GM12878 (cell line): ENCODE measurements around the gene PPP1R1C. TPM values are rescaled to one million over a fixed set of nuclear protein-coding genes. Genes with fewer than 3 reads are reported as not detected.

Experiments
- ATF7 ChIP-seq: fragments of 450-650 bp; IDR thresholded peaks from 2 replicates; pipeline ENCODE4 v1.6.1; 2016; ENCODE audit warnings: low read depth, mild to moderate bottlenecking
- BACH1 ChIP-seq: fragments of 450-650 bp; IDR thresholded peaks from 2 replicates; pipeline ENCODE4 v1.6.1; 2017; ENCODE audit warnings: mild to moderate bottlenecking, borderline replicate concordance
- EED ChIP-seq: sonication (generic); IDR thresholded peaks from 2 replicates; pipeline ENCODE4 v1.6.1; 2016; ENCODE audit warnings: antibody characterized with exemption, low read depth
- EGR1 ChIP-seq, 2 experiments: IDR thresholded peaks; 1 replicate in 1 of 2; 2 replicates in 1 of 2; pipeline ENCODE4 v1.6.1; 2011 to 2012; ENCODE audit warnings: low read depth in 2 of 2, low read length in 2 of 2, borderline replicate concordance in 1 of 2, mild to moderate bottlenecking in 1 of 2, moderate library complexity in 1 of 2
- FOS ChIP-seq: IDR thresholded peaks from 3 replicates; pipeline ENCODE4 v1.6.1; 2011; ENCODE audit warnings: borderline replicate concordance; ENCODE audit not compliant: insufficient read length; ENCODE audit errors: extremely low read depth
- JUND ChIP-seq: IDR thresholded peaks from 2 replicates; pipeline ENCODE4 v1.6.1; 2012; ENCODE audit warnings: low read depth, mild to moderate bottlenecking, low read length, improper control_type of control experiment, moderate library complexity
- LARP7 ChIP-seq: fragments of 450-650 bp; IDR thresholded peaks from 2 replicates; pipeline ENCODE4 v1.6.1; 2017; ENCODE audit warnings: mild to moderate bottlenecking
- MYC ChIP-seq: IDR thresholded peaks from 2 replicates; pipeline ENCODE4 v1.6.1; 2011; ENCODE audit warnings: mild to moderate bottlenecking, low read length, moderate library complexity, inconsistent platforms; ENCODE audit not compliant: insufficient read depth, insufficient replicate concordance, insufficient read length, severe bottlenecking
- NR2C1 ChIP-seq: fragments of 450-650 bp; IDR thresholded peaks from 2 replicates; pipeline ENCODE4 v1.6.1; 2017; ENCODE audit warnings: antibody characterized with exemption, mild to moderate bottlenecking, moderate library complexity
- PAX8 ChIP-seq: fragments of 450-650 bp; IDR thresholded peaks from 2 replicates; pipeline ENCODE4 v1.6.1; 2017; ENCODE audit warnings: mild to moderate bottlenecking, moderate library complexity
- RFX5 ChIP-seq: IDR thresholded peaks from 2 replicates; pipeline ENCODE4 v1.6.1; 2011; ENCODE audit warnings: low read depth, low read length, improper control_type of control experiment
- SMARCA5 ChIP-seq: fragments of 450-650 bp; IDR thresholded peaks from 2 replicates; pipeline ENCODE4 v1.6.1; 2017; ENCODE audit warnings: mild to moderate bottlenecking
- SMC3 ChIP-seq: IDR thresholded peaks from 2 replicates; pipeline ENCODE4 v1.6.1; 2011; ENCODE audit warnings: low read length, improper control_type of control experiment, borderline replicate concordance
- SREBF1 ChIP-seq: IDR thresholded peaks from 2 replicates; pipeline ENCODE4 v1.6.1; 2012; ENCODE audit warnings: mild to moderate bottlenecking, low read length
- YBX1 ChIP-seq: fragments of 450-650 bp; IDR thresholded peaks from 2 replicates; pipeline ENCODE4 v1.6.1; 2016; ENCODE audit warnings: antibody characterized with exemption
- ZNF622 ChIP-seq: fragments of 450-650 bp; IDR thresholded peaks from 2 replicates; pipeline ENCODE4 v1.6.1; 2017; ENCODE audit warnings: mild to moderate bottlenecking, inconsistent platforms
- polyA plus RNA-seq, 11 experiments: library from polyadenylated mRNA; depleted of rRNA in 4 of 11; unstranded in 6 of 11; stranded (reverse) in 5 of 11; fragments of >200 nt; fragmentation: Nextera tagmentation in 4 of 11; fragmentation: Illumina TruSeq in 1 of 11; extraction: Ambion mirVana in 4 of 11; extraction: Trizol in 1 of 11; gene quantifications; 1 replicate in 1 of 11; 2 replicates in 10 of 11; pipeline versions ENCODE4 v1.2.1 to v1.2.3, GENCODE V29; 2011 to 2016; ENCODE audit warnings: inconsistent platforms in 2 of 11, missing spikeins in 2 of 11, low read depth in 1 of 11
- total RNA-seq, 4 experiments: library from RNA; depleted of rRNA in 3 of 4; stranded (reverse); fragments of >200 nt in 3 of 4; fragmentation: Illumina TruSeq in 1 of 4; extraction: Trizol in 1 of 4; gene quantifications; 2 replicates each; pipeline versions ENCODE4 v1.2.1 to v1.2.3, GENCODE V29; 2013 to 2021
- TF ChIP-seq, protein P1 (sequence below), 3 experiments: IDR thresholded peaks in 2 of 3; conservative IDR thresholded peaks in 1 of 3; 2 replicates each; pipeline ENCODE4 v1.5.1; 2011; ENCODE audit warnings: low read depth in 3 of 3, low read length in 3 of 3, mild to moderate bottlenecking in 3 of 3, control low read depth in 2 of 3, moderate library complexity in 2 of 3, inconsistent platforms in 1 of 3, mixed read lengths in 1 of 3; ENCODE audit not compliant: control insufficient read depth in 2 of 3, insufficient read depth in 1 of 3; ENCODE audit errors: extremely low read depth in 1 of 3
- TF ChIP-seq, protein P2 (sequence below): IDR thresholded peaks from 2 replicates; pipeline ENCODE4 v1.6.1; 2011; ENCODE audit warnings: borderline replicate concordance, low read depth, mild to moderate bottlenecking, moderate library complexity, low read length; ENCODE audit not compliant: insufficient read depth, poor library complexity, severe bottlenecking
- TF ChIP-seq, protein P3 (sequence below): IDR thresholded peaks from 2 replicates; pipeline ENCODE4 v1.6.1; 2011; ENCODE audit warnings: low read depth, mild to moderate bottlenecking, low read length, moderate library complexity, borderline replicate concordance; ENCODE audit errors: extremely low read depth
- TF ChIP-seq, protein P4 (sequence below): fragments of 450-650 bp; formaldehyde crosslinking; IDR thresholded peaks from 2 replicates; pipeline ENCODE4 v1.4.0; 2020; ENCODE audit warnings: mild to moderate bottlenecking, moderate library complexity
- TF ChIP-seq, protein P5 (sequence below): fragments of 450-650 bp; IDR thresholded peaks from 2 replicates; pipeline ENCODE4 v1.6.1; 2016; ENCODE audit warnings: mild to moderate bottlenecking

Gene PPP1R1C
- total and polyA plus RNA-seq, 10 of the 15 experiments (the other 5 are each of a cell fraction or from before 2014, with no cell fraction given) = 0.11 TPM; not detected in 9

DNA sequence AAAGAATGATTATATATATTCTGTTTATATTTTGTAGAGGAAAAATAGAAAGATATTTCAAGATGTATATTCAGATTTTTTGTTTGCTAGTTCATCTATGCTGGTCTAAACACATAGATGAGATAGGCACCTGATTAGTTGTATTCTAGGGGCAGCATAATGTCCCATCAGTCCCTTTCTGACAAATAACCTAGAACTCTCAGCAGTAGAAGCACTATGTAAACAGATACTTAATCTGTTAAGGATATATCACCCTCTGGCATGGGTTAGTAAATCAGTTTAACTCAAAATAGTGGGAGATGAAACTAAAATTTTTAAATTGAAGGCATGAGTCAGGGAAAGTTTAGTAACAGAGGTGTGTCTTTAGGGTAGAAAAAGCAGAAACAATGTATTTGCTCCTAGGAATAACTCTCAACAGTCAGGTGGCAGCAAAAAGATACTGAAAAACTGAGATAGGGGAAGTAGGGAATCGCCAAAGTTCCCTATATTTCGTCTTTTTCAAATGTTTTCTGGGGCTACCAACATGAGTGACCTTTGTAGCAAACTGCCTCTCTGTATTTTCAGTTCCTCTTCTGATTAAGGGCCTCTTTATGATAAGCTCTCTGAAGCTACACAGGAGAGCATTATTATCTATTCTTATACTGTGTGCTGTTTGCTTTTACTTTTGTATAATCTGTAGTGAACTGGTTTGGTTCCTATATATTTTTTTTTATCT is 5.7 kb downstream of the PPP1R1C start (continued):
- TF ChIP-seq NR2C1 = no peak
- TF ChIP-seq, protein P1, sequence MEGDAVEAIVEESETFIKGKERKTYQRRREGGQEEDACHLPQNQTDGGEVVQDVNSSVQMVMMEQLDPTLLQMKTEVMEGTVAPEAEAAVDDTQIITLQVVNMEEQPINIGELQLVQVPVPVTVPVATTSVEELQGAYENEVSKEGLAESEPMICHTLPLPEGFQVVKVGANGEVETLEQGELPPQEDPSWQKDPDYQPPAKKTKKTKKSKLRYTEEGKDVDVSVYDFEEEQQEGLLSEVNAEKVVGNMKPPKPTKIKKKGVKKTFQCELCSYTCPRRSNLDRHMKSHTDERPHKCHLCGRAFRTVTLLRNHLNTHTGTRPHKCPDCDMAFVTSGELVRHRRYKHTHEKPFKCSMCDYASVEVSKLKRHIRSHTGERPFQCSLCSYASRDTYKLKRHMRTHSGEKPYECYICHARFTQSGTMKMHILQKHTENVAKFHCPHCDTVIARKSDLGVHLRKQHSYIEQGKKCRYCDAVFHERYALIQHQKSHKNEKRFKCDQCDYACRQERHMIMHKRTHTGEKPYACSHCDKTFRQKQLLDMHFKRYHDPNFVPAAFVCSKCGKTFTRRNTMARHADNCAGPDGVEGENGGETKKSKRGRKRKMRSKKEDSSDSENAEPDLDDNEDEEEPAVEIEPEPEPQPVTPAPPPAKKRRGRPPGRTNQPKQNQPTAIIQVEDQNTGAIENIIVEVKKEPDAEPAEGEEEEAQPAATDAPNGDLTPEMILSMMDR (IDR thresholded peaks at IDR 0.05 in 2 of 3, conservative IDR thresholded peaks at IDR 0.05 in 1 of 3; ENCODE audit: control insufficient read depth in 2 of 3, extremely low read depth in 1 of 3, insufficient read depth in 1 of 3, low read depth in 3 of 3, low read length in 3 of 3) = no peak
- TF ChIP-seq, protein P2, sequence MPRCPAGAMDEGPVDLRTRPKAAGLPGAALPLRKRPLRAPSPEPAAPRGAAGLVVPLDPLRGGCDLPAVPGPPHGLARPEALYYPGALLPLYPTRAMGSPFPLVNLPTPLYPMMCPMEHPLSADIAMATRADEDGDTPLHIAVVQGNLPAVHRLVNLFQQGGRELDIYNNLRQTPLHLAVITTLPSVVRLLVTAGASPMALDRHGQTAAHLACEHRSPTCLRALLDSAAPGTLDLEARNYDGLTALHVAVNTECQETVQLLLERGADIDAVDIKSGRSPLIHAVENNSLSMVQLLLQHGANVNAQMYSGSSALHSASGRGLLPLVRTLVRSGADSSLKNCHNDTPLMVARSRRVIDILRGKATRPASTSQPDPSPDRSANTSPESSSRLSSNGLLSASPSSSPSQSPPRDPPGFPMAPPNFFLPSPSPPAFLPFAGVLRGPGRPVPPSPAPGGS = no peak
- peak; percentile 74 for TF ChIP-seq EED
- TF ChIP-seq SMC3 = no peak
- TF ChIP-seq LARP7 = no peak
- TF ChIP-seq ATF7 = 0 out of 2 replicates have a peak, but pooled peaks have one; percentile 31
- TF ChIP-seq RFX5 = no peak
- 0 out of 2 replicates have a peak, but pooled peaks have one; percentile 28 for TF ChIP-seq BACH1
- no peak for TF ChIP-seq YBX1
- no peak for TF ChIP-seq PAX8
- TF ChIP-seq EGR1 (IDR thresholded peaks at IDR 0.05; ENCODE audit: borderline replicate concordance in 1 of 2, low read depth in 2 of 2, low read length in 2 of 2) = no peak
- no peak for TF ChIP-seq SMARCA5
- TF ChIP-seq, protein P3, sequence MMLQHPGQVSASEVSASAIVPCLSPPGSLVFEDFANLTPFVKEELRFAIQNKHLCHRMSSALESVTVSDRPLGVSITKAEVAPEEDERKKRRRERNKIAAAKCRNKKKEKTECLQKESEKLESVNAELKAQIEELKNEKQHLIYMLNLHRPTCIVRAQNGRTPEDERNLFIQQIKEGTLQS = no peak
- TF ChIP-seq, protein P4, sequence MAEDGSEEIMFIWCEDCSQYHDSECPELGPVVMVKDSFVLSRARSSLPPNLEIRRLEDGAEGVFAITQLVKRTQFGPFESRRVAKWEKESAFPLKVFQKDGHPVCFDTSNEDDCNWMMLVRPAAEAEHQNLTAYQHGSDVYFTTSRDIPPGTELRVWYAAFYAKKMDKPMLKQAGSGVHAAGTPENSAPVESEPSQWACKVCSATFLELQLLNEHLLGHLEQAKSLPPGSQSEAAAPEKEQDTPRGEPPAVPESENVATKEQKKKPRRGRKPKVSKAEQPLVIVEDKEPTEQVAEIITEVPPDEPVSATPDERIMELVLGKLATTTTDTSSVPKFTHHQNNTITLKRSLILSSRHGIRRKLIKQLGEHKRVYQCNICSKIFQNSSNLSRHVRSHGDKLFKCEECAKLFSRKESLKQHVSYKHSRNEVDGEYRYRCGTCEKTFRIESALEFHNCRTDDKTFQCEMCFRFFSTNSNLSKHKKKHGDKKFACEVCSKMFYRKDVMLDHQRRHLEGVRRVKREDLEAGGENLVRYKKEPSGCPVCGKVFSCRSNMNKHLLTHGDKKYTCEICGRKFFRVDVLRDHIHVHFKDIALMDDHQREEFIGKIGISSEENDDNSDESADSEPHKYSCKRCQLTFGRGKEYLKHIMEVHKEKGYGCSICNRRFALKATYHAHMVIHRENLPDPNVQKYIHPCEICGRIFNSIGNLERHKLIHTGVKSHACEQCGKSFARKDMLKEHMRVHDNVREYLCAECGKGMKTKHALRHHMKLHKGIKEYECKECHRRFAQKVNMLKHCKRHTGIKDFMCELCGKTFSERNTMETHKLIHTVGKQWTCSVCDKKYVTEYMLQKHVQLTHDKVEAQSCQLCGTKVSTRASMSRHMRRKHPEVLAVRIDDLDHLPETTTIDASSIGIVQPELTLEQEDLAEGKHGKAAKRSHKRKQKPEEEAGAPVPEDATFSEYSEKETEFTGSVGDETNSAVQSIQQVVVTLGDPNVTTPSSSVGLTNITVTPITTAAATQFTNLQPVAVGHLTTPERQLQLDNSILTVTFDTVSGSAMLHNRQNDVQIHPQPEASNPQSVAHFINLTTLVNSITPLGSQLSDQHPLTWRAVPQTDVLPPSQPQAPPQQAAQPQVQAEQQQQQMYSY (CRISPR knock-in tag) = no peak
- TF ChIP-seq MYC = no peak
- TF ChIP-seq ZNF622 = no peak
- TF ChIP-seq, protein P5, sequence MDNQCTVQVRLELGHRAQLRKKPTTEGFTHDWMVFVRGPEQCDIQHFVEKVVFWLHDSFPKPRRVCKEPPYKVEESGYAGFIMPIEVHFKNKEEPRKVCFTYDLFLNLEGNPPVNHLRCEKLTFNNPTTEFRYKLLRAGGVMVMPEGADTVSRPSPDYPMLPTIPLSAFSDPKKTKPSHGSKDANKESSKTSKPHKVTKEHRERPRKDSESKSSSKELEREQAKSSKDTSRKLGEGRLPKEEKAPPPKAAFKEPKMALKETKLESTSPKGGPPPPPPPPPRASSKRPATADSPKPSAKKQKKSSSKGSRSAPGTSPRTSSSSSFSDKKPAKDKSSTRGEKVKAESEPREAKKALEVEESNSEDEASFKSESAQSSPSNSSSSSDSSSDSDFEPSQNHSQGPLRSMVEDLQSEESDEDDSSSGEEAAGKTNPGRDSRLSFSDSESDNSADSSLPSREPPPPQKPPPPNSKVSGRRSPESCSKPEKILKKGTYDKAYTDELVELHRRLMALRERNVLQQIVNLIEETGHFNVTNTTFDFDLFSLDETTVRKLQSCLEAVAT = no peak
- no peak for TF ChIP-seq FOS
- no peak for TF ChIP-seq SREBF1
- no peak for TF ChIP-seq JUND
